CD4-positive, alpha-beta T cell treated with Interleukin-1 beta for 1 hour (primary cell): Measurements from ENCODE around the gene ENO3.

ENCODE experiments used
- DNase-seq, 2 donors: peaks; one replicate each; pipeline ENCODE4 v3.0.0-alpha.2; 2020 to 2022

Gene ENO3

DNA sequence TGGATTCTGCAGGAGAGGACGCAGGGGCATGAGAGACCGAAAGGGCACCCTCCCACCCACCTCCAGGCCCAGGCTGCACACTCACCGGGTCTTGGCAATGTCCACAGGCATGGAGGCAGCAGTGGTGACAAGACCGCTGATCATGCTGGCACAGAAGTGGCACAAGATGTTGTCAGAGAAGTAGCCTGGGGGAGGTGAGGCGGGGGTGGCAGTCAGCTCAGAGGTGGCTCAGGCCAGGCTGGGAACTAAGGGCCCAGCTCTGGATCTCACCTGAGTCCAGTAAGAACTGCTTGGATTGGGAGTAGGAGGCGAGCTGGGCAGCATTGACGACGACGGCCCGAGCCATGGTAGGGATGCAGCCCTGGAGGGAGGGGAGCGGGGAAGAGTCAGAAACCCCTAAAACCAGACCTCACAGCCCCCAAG, 12.8 kb upstream of the ENO3 start:
- DNase-seq = no peak

DNA sequence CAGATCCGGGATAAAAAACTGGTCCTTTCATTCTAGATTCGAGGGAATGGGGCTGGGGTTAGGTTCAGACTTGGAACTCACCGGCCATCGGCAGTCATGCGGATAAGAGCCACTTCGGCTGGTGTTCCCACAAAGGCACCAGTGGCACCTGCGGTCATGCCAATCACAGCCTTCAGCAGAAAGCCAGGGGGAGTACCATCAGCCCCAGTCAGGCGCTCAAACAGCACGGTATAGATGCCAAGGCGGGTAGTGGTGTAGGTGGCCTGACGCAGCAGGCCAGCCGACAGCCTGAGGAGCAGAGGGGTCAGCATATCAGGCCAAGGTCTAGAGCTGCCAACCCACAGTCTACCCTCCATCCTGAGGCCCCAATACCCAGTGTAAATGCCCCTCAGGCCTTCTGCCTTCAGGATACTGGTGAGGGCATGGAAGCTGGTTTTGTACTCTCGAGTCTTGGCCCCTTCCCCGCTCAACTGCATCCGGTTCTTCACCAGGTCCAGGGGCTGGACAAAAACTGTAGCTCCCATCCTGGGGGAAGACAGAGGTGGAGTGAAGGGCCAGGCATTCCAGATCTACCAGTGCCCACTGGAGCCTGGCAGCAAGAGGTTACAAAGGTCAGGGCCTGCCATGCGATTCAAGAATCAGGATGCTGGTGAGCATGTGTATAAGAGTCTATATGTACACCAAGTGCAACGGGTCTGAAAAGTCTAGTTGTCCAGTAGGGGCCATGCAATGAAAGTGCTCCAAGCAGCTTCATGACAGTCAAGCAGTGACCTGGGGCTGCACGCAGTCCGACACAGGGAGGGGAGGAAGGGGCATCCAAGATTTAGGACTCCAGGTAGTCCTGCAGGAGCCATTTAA, 12.0 kb upstream of the ENO3 start:
- no peak for DNase-seq

DNA sequence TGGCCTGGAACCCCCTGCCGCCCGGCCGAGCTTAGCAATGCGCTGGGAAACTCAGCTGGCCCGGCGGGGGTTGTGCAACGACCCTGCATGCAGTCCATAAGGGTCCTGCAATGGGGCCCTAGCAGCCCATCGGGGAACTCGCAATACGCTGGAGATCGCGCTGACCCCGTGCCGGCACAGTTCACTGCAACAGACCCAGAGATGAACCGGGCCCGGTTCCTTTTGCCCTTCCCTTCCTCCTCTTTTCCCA, 11.4 kb upstream of the ENO3 start:
- DNase-seq = no peak

DNA sequence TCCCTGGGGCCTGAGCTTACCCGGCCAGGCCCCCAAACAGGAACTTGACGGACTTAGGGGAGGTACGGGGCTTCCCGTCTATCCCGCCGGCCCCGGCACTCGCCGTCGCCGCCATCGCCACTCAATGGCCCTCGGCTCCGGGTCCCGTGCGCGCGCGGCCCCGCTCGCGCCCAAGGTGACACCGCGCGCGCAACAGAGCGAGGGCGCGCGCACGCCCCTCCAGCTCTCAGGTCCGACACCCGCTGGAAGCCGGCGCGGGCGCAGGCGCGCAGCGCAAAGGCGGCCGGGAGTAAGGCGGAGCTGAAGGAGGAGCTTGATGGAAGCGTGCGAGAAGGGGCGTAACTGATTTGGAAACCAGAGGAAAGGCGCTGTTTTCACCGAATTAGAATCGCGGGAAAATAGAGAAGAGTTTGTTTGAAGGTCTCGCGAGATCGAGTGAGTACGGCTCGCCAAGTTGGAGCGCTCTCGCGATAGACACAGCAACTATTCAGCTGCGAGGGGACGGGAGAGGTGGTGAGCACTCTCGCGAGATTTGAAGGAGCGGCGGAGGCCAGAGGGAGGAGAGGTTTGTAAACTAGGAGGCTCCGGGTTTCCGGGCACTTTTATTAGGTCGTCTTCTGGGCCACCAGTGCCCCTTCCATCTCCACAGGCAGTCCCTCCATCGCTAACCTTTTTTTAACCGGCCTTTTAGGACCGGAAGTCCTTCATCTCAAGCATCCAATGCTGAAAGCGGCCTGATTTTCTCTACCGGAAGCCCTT, 10.9 kb upstream of the ENO3 start, which contains the start of the genes RNF167 and SLC25A11:
RNF167 (plus strand) TSS at position 473 of the 759 bp plus-strand sequence. CDS start 642 bp downstream, outside the sequence.
SLC25A11 (minus strand) TSS at position 251 of the 759 bp plus-strand sequence; CDS start at position 115, 136 bp downstream.
- DNase-seq = peak; percentile 98 to 99

DNA sequence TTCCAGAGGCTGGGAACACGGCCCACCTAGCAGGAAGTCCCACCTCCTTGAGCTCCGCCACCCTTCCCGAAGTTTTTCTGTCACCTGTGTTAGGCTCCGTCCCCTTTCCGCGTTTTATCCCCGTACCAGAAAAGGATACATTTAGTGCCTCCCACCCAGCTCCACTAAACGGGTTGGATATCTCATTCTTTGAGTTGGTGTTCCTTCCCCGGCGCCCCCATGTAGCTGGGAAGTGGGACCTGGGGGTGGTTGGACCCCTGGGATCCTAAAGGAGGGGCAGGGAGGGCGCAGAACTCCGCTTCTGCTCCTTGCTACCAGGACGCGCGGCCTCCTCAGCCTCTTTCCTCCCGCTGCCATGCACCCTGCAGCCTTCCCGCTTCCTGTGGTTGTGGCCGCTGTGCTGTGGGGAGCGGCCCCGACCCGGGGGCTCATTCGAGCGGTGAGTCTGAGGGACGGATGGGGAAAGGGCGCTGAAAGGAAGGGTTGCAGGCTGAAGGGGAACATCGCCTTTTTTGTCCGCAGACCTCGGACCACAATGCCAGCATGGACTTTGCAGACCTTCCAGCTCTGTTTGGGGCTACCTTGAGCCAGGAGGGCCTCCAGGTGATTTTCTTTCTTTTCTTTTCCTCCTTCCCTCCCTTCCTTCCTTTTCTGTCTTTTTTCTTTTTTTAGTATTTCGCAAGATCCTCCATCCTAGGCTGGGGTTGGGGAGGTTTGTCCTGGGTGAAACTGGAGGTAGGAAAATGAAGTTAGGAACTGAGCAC, 10.2 kb upstream of the ENO3 start:
- peak; percentile 28 to 40 for DNase-seq

DNA sequence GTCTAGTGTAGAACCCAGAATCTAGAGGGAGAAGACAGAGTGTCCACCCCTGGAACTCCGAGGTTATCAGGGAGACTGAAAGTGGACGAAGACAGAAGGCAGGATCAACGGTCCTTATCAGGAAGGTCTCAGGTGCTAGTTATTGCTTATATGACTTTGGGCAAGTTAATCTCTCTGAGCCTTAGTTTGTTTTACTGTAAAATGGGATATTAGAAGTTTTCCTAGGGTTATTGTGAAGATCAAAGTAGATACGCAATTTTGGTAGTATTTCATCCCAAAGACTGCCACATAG, 9.7 kb upstream of the ENO3 start:
- DNase-seq = no peak

DNA sequence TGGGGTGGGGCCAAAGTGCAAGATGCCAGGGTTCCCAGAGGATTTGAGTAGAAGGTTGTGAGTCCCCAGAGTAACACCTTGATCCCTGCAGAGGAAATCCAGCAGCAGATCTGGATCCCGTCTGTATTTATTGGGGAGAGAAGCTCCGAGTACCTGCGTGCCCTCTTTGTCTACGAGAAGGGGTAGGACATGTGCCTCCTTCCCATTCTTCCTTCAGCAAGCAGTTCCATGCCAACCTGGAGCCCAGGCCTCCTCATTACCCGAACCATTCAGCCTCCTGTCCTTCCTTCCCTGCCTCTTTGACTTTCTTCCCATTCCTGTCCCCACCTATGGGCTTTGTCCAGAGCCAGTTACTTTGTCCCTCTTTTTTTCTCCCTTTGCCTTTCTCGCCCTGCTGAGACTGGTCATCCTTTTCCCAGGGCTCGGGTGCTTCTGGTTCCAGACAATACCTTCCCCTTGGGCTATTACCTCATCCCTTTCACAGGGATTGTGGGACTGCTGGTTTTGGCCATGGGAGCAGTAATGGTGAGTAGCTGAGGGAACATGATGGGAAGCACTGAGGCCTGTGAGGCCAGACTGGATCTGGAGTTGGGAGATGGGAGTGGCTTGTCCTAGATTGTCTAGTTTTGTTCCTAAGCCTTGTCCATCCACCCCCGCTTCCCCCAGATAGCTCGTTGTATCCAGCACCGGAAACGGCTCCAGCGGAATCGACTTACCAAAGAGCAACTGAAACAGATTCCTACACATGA, 8.0 kb upstream of the ENO3 start:
- no peak for DNase-seq

DNA sequence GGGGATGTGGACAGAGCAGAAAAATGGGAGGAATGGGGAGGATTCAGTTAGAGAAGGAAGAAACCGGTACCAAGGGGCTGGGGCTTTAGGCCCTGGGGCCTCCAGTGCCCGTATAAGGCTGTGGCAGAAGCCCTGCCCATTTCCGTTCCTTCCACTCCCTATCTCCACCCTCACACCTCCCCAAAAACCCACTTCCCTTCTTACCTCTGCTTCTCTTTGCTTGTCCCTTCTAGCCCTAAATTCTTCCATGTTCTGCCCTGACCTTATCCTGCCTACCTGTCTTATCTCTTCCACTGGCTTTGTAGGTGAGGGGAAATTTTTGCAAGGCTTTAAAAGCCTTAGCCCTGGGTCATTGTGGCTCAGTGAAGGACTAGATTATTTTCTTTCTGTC, 6.8 kb upstream of the ENO3 start:
- DNase-seq = peak; percentile 49 to 66

DNA sequence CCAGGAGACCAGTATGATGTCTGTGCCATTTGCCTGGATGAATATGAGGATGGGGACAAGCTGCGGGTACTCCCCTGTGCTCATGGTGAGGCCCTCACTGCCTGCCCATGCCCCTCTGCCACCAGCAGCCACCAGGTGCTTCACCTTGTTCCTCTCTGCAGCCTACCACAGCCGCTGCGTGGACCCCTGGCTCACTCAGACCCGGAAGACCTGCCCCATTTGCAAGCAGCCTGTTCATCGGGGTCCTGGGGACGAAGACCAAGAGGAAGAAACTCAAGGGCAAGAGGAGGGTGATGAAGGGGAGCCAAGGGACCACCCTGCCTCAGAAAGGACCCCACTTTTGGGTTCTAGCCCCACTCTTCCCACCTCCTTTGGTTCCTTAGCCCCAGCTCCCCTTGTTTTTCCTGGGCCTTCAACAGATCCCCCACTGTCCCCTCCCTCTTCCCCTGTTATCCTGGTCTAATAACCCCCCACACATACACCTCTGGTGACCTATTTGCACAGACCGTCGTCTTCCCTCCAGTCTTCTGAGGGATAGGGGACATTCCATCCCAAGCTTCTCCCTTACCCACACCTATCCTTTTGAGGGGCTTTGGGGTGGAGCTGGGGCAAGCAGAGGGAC, 6.3 kb upstream of the ENO3 start:
- peak in 1 of 2 donors; percentile 28 for DNase-seq

DNA sequence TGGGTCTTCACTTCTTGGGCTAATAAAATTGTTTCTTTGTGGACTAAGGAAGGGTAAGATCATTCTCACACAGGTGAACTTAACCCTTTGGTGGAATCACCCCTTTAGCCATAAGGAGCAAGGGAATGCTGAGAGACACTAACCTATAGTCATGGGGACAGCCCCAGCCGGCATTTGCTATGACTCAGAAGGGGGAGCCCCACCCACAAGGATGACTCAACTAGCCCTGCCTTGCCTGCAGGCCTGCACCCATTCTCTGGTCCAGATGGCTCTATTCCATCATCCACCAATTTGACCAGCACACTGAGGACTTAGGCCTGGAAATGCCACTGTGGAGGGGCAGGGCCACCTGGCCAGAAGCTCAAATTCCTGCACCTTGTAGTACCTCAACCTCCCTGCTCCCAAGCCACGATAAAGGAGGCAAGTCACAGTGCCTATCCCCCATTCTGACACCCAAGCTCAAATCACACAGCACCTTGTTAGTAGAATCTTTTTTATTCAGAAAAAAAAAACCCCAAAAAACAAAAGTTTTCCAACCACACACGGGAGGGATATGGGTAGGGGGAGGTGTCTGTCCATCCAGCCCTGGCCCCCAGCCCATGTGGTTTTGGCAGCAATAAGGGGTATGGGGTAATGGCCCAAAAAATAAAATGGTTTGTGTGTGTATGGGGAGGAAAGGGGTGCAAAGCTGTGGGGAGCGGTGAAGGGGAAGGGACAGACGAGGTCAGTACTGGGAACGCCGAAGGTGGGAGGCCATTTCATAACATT, 5.6 kb upstream of the ENO3 start:
- peak; percentile 75 to 80 for DNase-seq

DNA sequence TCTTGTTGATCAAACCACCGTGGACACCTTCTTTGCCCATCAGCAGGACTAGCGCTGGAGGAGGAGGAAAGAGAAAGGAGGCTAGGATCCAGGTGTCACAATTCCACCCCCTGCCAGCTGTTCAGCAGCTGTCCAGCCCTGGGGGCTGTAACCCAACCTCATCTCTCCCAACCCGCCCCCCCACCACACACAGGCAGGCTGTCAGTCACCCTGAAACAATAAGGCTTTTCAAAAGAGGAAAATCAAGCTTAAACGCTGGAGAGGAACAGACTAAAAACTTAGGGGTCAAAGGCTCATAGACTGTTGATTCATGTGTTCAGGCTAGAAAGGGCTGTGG, 5.0 kb upstream of the ENO3 start:
- no peak for DNase-seq

DNA sequence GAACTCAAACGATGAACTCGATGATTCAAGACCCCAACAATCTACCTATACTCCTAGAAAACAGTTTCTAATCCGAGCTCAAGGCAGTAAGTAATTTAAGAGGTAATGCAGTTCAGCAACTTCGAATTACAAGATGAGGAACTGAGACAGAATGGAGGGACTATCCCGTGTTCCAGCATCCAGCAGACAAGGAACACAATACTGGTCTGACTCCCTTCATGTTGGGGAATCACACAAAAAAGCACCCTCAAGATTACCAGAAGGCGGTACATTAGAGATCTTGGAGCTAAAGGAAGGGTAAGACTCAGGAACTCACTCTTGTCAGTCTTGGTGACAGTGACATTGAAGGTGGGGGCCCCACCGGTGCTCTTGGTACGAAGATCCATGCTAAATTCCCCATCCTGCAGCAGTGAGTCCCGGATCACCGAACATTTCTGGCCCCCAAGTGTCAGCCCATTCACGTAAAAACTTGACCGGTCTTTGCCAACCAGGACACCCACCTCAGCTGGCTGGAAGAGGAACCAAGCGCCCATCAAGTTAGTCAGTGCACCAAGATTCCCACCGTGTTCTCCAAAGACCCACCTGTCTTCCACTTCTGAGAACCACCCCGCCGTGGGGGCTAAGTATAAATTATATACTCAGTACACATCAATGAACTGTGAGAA, 4.5 kb upstream of the ENO3 start:
- no peak for DNase-seq

DNA sequence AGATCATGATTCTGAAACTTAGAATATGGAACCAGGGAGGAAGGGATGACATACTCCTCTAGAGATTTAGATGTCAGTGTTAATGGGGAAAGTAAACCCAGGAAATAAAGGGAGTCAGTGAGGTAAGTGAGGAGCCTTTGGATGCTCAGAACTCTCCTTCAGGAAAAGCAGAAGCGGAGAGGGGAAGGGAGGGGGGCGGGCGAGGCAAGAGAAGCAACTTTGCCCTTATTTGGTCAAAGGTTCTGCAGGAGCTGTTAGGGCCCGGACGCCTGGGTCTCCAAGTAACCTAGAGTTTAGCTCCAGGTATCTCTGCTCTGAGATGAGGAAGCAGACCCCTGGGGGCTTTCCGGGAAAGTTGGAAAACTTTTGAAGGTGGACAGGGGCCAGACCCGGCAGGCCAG, 3.9 kb upstream of the ENO3 start:
- DNase-seq = no peak

DNA sequence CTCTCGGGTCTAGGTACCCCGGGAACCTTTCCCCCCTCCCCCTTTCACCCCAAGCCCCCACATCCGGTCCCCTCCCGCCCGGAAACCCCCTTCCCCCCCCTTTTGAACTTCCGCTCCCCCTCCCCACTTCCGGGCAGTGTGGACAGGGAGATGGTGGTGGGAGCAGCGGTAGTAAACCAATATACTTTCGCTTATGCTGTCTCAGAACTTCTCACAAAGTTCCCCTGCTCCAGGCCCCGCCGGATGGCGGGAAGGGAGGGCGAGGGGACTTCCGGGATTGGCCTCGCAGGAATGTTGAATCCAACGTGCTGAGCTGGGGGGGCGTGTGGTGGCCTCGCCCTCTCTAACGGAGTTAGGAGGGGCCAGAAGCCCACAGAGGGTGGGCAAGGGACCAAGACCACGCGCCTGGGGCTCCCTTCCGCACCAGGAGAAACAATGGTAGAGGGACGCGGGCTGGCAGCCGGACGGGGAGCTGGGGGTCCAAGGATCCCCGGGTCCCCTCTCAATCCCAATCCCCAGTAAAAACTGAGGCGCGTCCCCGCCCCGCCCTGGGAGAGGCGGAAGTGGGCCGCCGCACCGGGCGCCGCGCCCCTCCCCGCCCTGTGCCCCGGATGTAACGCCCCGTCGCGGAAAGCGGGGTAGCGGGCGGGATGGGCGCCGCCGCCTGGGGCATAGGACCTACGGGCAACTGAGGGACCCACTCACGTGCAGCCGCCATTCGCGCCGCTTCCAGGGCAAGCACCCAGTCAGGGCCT, 3.3 kb upstream of the ENO3 start:
- peak; percentile 62 to 74 for DNase-seq

DNA sequence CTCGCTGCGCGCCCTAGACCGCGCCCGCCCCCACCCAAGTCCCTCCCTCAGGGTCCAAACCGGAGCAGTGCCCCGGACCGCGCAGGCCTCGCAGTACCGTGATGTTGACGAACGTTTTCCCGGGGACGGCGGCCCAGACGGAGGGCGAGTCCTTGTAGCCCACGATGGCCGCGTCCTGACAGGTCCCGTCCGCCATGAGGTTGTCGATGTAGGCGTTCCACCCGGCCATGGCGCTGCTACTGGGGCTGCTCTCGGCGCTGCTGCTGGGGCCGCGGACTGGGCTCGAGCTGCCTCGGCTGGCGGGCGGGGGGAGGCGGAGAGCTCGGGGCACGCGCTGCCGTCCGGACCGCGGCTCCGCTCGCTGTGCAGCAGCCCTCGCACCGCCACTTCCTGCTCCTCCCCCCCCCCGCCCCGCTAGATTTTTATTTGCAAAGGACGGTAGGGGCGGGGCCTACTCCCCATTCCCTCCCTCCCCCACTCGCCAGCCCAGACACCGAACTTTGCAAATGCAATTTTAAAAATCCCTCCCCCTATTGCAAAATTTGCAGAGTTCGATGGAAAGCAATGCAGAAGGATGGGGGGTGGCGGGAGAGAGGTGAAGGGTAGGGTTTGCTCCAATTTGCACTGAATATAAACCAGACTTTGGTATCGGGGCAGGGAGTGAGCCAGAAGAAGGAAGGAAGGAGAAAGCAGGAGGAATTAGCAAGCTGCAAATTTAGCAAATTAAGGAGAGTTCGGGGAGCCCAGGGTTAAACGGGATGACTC, 2.6 kb upstream of the ENO3 start, which contains the start of gene PFN1:
PFN1 (minus strand) TSS at position 365 of the 765 bp plus-strand sequence; CDS start at position 229, 136 bp downstream.
- DNase-seq = peak; percentile 92 to 93

DNA sequence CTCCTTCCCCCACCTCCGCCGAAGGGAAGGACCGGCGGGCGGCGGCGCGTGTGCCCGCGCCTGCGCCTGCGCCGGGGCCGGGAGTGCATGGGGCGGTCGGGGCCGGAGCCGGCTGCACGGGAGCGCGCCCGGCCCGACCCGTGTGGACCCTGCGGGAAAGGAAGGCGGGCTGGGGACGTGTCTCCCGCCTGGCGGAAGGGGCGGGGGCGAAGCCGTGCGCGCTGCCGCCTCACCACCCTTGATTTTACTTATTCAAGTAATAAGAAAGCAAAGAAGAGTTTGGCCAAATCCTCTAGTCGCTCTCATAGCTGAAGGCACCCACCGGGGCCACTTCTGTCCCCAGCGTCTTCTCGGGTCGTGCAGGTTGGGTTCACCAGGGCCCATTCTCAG, 2.0 kb upstream of the ENO3 start:
- peak; percentile 78 to 83 for DNase-seq

DNA sequence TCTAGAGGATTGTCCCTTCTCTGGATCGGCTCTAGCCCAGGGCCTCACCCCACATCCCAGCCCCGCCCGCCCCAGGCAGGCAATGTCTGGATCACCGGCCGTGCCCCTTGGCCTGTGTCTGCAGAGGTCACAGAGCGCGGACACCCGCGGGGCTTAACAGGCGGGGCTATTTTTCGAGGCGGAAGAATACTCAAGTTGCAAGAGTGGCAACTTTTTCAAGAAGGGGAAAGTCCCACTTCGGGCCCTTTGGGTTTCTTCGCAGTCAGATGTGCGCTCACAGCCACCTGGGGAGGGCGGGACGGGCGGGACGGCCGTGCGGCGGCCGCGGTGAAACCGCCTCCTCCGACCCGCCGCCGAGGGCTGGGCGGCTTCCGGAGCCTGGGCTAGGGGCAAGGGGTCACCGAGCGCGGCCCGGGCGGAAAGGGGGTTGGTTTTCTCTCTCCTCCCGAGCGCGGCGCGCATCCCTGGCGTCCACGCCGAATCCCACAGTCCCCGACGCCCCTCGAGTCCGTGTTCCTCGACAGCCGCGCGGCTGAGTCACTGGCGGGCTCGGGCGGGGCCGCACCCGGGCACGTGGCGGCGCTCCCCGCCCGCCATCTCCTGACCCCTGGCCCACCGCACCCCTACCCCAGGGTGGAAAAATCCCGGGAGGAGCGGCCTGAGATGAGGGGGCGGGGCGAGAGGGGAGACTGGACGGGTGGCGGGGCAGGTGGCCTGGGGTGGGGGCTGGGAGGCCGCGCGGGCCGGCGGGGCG, 1.4 kb upstream of the ENO3 start:
- peak; percentile 85 to 86 for DNase-seq

DNA sequence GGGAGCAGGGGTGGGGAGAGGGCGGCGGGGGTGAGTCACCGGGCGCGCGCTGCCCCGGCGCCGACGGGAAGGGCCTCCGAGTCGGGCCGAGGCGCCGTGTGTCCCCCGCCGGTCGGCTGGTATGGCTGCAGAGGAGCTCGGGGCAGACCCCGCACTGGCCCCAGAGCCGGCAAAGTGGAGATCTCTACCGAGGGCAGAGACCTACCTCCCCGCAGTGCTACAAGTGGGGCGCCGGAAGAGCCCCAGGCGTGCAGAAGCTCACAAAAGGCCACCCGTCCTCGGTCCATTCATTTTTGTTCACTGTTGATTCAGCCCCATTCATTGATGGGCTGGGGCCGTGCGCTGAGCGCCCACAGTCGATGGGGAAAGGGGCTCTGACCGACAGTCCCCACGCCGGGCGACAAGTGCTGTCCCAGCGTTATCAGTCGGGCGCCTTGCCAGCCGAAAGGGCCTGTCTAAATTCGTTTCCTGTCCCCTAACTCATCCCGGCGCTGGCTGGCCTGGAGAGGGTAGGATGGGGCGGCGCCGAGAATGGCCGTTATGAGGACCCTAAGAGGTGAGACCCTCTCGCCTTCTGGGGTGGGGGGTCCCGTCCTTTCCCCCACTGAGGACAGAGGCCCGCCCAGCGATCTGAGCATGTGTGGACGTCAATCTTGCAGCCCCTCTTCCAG, 709 bp upstream of the ENO3 start:
- DNase-seq = peak in 1 of 2 donors; percentile 17
